Panc1 (cell line): ENCODE data around the gene DPP9. TPM values are rescaled to one million over a fixed set of nuclear protein-coding genes. Genes with fewer than 3 reads are reported as not detected.

Experiments
- ATAC-seq: fragments of 200-7000 bp; cut with Tn5 transposase; 2 replicates; pipeline ENCODE4 v1.9.1; 2020; ENCODE audit warnings: mild to moderate bottlenecking, moderate library complexity
- BruUV-seq: library from RNA; stranded (reverse); fragments of 400-500 nt; replicated peaks from 2 replicates; lab custom pipeline; 2021; lab: Mats Ljungman, UMichigan
- CTCF ChIA-PET: fragments of 300-600 bp; sonication (Branson Sonifier 250); formaldehyde crosslinking; loops from one replicate; lab custom pipeline; 2022; ENCODE audit warnings: antibody characterized with exemption; lab: Charles Lee
- POLR2A ChIA-PET: fragments of 300-600 bp; sonication (Branson Sonifier 250); formaldehyde crosslinking; loops from one replicate; lab custom pipeline; 2022; ENCODE audit warnings: antibody characterized with exemption; lab: Charles Lee
- DNase-seq: peaks from one replicate; pipeline ENCODE4 v3.0.0-alpha.2; 2010; ENCODE audit warnings: low read depth, low spot score
- H3K27ac ChIP-seq: 2 replicates; pipeline ENCODE4 v1.5.1; 2011; ENCODE audit warnings: mild to moderate bottlenecking, low read length, inconsistent platforms
- H3K27me3 ChIP-seq: fragments of 200-500 bp; sonication (Bioruptor generic); 2 replicates; pipeline ENCODE4 v1.6.0; 2014; ENCODE audit warnings: low read length, inconsistent platforms; ENCODE audit not compliant: control insufficient read depth, insufficient read depth
- H3K36me3 ChIP-seq: fragments of 200-500 bp; sonication (Bioruptor generic); 2 replicates; pipeline ENCODE4 v1.5.1; 2014; ENCODE audit warnings: inconsistent platforms, mild to moderate bottlenecking, low read length, moderate library complexity; ENCODE audit not compliant: control insufficient read depth, insufficient read depth
- H3K4me1 ChIP-seq: 2 replicates; pipeline ENCODE4 v1.5.1; 2011; ENCODE audit warnings: inconsistent platforms, mild to moderate bottlenecking, low read length, moderate library complexity; ENCODE audit not compliant: control insufficient read depth, insufficient read depth
- H3K4me3 ChIP-seq, 2 experiments: 2 replicates each; pipeline ENCODE4 v1.5.1; 2011 to 2012; ENCODE audit warnings: low read depth in 2 of 2, low read length in 2 of 2, mild to moderate bottlenecking in 2 of 2, inconsistent platforms in 1 of 2, moderate library complexity in 1 of 2
- H3K9me3 ChIP-seq: fragments of 200-500 bp; sonication (Bioruptor generic); 2 replicates; pipeline ENCODE4 v1.5.1; 2014; ENCODE audit warnings: low read depth, mild to moderate bottlenecking, inconsistent platforms, low read length, moderate library complexity; ENCODE audit not compliant: control insufficient read depth, insufficient read depth
- POLR2AphosphoS5 ChIP-seq: IDR thresholded peaks from 2 replicates; pipeline ENCODE4 v1.6.1; 2012; ENCODE audit warnings: mild to moderate bottlenecking, low read depth, low read length, moderate library complexity
- SIN3A ChIP-seq: IDR thresholded peaks from 2 replicates; pipeline ENCODE4 v1.6.1; 2012; ENCODE audit warnings: low read depth, mild to moderate bottlenecking, low read length, moderate library complexity, borderline replicate concordance; ENCODE audit not compliant: insufficient read depth
- TCF7L2 ChIP-seq: IDR thresholded peaks from 2 replicates; pipeline ENCODE4 v1.6.1; 2011; ENCODE audit warnings: mild to moderate bottlenecking, low read depth, low read length, inconsistent platforms
- in situ Hi-C: cut with HindIII; loops from 2 replicates; pipeline ENCODE4 v1.10.0; 2016; ENCODE audit warnings: low sequenced_read_pairs, low pct_unique_long_range_greater_than_20kb
- intact Hi-C: fragments of 100-400 bp; cut with micrococcal nuclease; formaldehyde crosslinking; loops from one replicate; pipeline ENCODE4 v1.10.0; 2022; ENCODE audit not compliant: unreplicated experiment
- total RNA-seq: library from RNA; stranded (reverse); gene quantifications from one replicate; pipeline ENCODE4 v1.2.1, GENCODE V29; 2021; ENCODE audit not compliant: unreplicated experiment
- TF ChIP-seq, protein P1 (sequence below): fragments of 450-650 bp; IDR thresholded peaks from 2 replicates; pipeline ENCODE4 v1.5.1; 2017; ENCODE audit warnings: mild to moderate bottlenecking
- TF ChIP-seq, protein P2 (sequence below), 2 experiments: IDR thresholded peaks; 2 replicates each; pipeline ENCODE4 v1.6.1; 2011 to 2012; ENCODE audit warnings: low read depth in 2 of 2, control low read depth in 1 of 2, low read length in 1 of 2, mild to moderate bottlenecking in 1 of 2, moderate library complexity in 1 of 2; ENCODE audit not compliant: insufficient read depth in 1 of 2

The DPP9 gene
- total RNA-seq, 1 experiment from 2014 or later: 108 TPM

DNA sequence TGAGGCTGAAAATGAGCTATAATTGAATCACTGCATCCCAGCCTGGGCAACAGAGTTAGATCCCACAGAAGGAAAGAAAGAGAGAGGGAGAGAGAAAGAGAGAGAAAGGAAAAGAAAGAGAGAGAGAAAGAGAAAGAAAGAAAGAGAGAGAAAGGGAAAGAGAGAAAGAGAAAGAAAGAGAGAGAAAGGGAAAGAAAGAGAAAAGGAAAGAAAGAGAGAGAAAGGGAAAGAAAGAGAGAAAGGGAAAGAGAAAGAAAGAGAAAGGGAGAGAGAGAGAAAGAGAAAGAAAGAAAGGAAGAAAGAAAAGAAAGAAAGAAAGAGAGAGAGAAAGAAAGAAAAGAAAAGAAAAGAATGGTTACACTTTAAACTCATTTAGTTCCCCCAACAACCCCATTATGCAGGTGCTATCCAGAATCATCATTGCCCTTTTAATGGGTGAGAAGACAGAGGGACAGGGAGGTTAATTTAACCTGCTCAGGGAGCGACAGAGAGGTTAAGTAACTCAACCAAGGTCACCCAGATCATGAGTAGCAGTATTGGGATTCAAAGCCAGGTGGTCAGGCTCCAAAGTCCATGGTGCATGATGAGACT is 10.2 kb upstream of the DPP9 start:
- intact Hi-C loops: loop anchor here (2.0 to 5.0 kb wide), 2 partner anchors 57 to 73 kb away; partner anchors contain the start of gene FEM1A
- Histone ChIP-seq H3K27ac (no peak overlapping the region), H3K9me3 (no peaks in the 10 kb centered on the region), H3K4me3 (no peak overlapping the region), H3K36me3 (no peaks in the 10 kb centered on the region), H3K4me1 (no peaks in the 10 kb centered on the region), H3K27me3 (no peaks in the 10 kb centered on the region)
- no peak for TF ChIP-seq SIN3A
- TF ChIP-seq, protein P1, sequence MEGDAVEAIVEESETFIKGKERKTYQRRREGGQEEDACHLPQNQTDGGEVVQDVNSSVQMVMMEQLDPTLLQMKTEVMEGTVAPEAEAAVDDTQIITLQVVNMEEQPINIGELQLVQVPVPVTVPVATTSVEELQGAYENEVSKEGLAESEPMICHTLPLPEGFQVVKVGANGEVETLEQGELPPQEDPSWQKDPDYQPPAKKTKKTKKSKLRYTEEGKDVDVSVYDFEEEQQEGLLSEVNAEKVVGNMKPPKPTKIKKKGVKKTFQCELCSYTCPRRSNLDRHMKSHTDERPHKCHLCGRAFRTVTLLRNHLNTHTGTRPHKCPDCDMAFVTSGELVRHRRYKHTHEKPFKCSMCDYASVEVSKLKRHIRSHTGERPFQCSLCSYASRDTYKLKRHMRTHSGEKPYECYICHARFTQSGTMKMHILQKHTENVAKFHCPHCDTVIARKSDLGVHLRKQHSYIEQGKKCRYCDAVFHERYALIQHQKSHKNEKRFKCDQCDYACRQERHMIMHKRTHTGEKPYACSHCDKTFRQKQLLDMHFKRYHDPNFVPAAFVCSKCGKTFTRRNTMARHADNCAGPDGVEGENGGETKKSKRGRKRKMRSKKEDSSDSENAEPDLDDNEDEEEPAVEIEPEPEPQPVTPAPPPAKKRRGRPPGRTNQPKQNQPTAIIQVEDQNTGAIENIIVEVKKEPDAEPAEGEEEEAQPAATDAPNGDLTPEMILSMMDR: no peak
- no peak for TF ChIP-seq TCF7L2
- TF ChIP-seq POLR2AphosphoS5: no peak
- TF ChIP-seq, protein P2, sequence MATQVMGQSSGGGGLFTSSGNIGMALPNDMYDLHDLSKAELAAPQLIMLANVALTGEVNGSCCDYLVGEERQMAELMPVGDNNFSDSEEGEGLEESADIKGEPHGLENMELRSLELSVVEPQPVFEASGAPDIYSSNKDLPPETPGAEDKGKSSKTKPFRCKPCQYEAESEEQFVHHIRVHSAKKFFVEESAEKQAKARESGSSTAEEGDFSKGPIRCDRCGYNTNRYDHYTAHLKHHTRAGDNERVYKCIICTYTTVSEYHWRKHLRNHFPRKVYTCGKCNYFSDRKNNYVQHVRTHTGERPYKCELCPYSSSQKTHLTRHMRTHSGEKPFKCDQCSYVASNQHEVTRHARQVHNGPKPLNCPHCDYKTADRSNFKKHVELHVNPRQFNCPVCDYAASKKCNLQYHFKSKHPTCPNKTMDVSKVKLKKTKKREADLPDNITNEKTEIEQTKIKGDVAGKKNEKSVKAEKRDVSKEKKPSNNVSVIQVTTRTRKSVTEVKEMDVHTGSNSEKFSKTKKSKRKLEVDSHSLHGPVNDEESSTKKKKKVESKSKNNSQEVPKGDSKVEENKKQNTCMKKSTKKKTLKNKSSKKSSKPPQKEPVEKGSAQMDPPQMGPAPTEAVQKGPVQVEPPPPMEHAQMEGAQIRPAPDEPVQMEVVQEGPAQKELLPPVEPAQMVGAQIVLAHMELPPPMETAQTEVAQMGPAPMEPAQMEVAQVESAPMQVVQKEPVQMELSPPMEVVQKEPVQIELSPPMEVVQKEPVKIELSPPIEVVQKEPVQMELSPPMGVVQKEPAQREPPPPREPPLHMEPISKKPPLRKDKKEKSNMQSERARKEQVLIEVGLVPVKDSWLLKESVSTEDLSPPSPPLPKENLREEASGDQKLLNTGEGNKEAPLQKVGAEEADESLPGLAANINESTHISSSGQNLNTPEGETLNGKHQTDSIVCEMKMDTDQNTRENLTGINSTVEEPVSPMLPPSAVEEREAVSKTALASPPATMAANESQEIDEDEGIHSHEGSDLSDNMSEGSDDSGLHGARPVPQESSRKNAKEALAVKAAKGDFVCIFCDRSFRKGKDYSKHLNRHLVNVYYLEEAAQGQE (IDR thresholded peaks at IDR 0.05; ENCODE audit: insufficient read depth in 1 of 2, low read depth in 2 of 2, low read length in 1 of 2): no peak
- CTCF ChIA-PET: interaction anchor here (2.2 kb wide), 1 partner anchor 57 kb away, joined by 33 read pairs; the partner anchor contains the start of gene FEM1A
- POLR2A ChIA-PET: no interaction called here
- BruUV-seq: no TSS peak
- in situ Hi-C loops: no loop called here
- DNase-seq: no peak
- no peak for ATAC-seq

DNA sequence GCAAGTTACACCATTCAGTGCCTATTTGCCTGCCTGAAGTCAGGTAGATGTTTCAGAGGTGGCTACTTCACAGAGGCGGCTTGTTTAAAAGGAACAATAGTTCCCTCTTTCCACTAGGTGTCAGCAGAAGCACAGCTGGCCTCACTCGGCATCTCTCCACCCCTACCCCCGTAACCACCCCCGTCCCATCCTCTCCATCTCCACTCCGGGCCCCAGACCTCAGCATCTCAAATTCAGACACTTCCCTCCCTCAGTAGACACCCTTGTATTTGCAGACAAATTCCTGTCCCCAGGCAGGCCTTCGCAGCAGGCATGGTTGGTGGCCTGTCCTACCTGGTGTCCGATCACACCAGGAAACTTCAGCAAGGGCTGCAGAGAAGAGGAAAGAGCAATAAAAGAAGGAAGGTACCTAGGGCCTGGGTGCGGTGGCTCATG is 9.1 kb upstream of the DPP9 start:
- no peaks in the 10 kb centered on the region for H3K27me3 ChIP-seq
- H3K36me3 ChIP-seq: no peaks in the 10 kb centered on the region
- ATAC-seq (peak; percentile 91), DNase-seq (peak; percentile 35)
- POLR2A ChIA-PET: no interaction called here
- no peaks in the 10 kb centered on the region for H3K4me1 ChIP-seq
- no TSS peak for BruUV-seq
- H3K4me3 ChIP-seq: peak overlapping the region in 1 of 2 experiments; percentile 23; a peak in 1 of 4 replicates
- in situ Hi-C loops (no loop called here), intact Hi-C loops (loop anchor here (2.0 to 5.0 kb wide), 2 partner anchors 58 to 75 kb away; partner anchors contain the start of gene FEM1A)
- H3K27ac ChIP-seq: no peak overlapping the region
- H3K9me3 ChIP-seq: no peaks in the 10 kb centered on the region
- TF ChIP-seq, protein P2 (IDR thresholded peaks at IDR 0.05; ENCODE audit: insufficient read depth in 1 of 2, low read depth in 2 of 2, low read length in 1 of 2): no peak
- no peak for TF ChIP-seq SIN3A
- TF ChIP-seq, protein P1: peak; percentile 87
- no peak for TF ChIP-seq TCF7L2
- no peak for TF ChIP-seq POLR2AphosphoS5
- CTCF ChIA-PET: interaction anchor here (0.5 to 2.2 kb wide), 2 partner anchors 13 to 58 kb away, joined by 3 to 33 read pairs; partner anchors contain the start of gene FEM1A
